RWPE1 (cell line): ENCODE data around the gene MLN.

Source experiments
- CTCF ChIA-PET: fragments of 350-600 bp; sonication (Branson Sonifier 250); formaldehyde crosslinking; extraction: SDS; loops from one replicate; lab custom pipeline; 2021; lab: Yijun Ruan, JAX
- POLR2A ChIA-PET: fragments of 400-600 bp; formaldehyde crosslinking; extraction: SDS; loops from one replicate; lab custom pipeline; 2020; ENCODE audit warnings: antibody characterized with exemption; ENCODE audit not compliant: low non-redundant PET; lab: Yijun Ruan, JAX
- DNase-seq: peaks from one replicate; pipeline ENCODE4 v3.0.0; 2012; ENCODE audit warnings: low spot score
- H3K27ac ChIP-seq: fragments of 450-650 bp; 2 replicates; pipeline ENCODE4 v1.5.1; 2017
- CTCF ChIP-seq: fragments of 450-650 bp; conservative IDR thresholded peaks from 2 replicates; pipeline ENCODE4 v1.5.1; 2017; ENCODE audit warnings: low read depth, mild to moderate bottlenecking

Gene MLN

GRCh38 chr6:33776764-33777163 lies 27.0 kb downstream of the MLN start:
- H3K27ac ChIP-seq = peak overlapping the region; percentile 30
- no peak for DNase-seq
- CTCF ChIA-PET = interaction anchor here (1.5 to 1.6 kb wide), 2 partner anchors 66 to 251 kb away, joined by 4 to 6 read pairs; partner anchors contain the start of gene UQCC2
- no peak for TF ChIP-seq CTCF
- POLR2A ChIA-PET = no interaction called here

- ChIA-PET CTCF (interaction anchor here (0.8 to 1.6 kb wide), 3 partner anchors 65 to 251 kb away, joined by 3 to 6 read pairs (median 4); partner anchors contain the start of gene UQCC2), POLR2A (no interaction called here)
- DNase-seq = no peak
- TF ChIP-seq CTCF = no peak
- peak overlapping the region; percentile 94 for H3K27ac ChIP-seq
Measured at GRCh38 chr6:33776186-33776585, 27.6 kb downstream of the MLN start.

GRCh38 chr6:33774774-33775173 lies 29.0 kb downstream of the MLN start:
- DNase-seq = no peak
- H3K27ac ChIP-seq = peak overlapping the region; percentile 94
- POLR2A ChIA-PET = no interaction called here
- CTCF ChIA-PET = interaction anchor here (0.6 to 0.8 kb wide), 2 partner anchors 13 to 64 kb away, joined by 3 read pairs; partner anchors contain the start of gene UQCC2
- TF ChIP-seq CTCF = no peak

GRCh38 chr6:33772902-33773472 lies 30.8 kb downstream of the MLN start:
- DNase-seq = no peak
- ChIA-PET POLR2A (no interaction called here), CTCF (interaction anchor here (0.6 to 5.4 kb wide), 5 partner anchors 11 to 383 kb away, joined by 3 to 41 read pairs (median 18); no protein-coding TSS in a partner anchor)
- TF ChIP-seq CTCF = no peak
- H3K27ac ChIP-seq = peak overlapping the region; percentile 94

GRCh38 chr6:33772082-33772830 lies 31.5 kb downstream of the MLN start:
- no peak for TF ChIP-seq CTCF
- peak overlapping the region; percentile 94 for H3K27ac ChIP-seq
- POLR2A ChIA-PET = no interaction called here
- CTCF ChIA-PET = interaction anchor here (0.6 to 5.4 kb wide), 16 partner anchors 9 to 394 kb away, joined by 3 to 41 read pairs (median 6); partner anchors contain the start of gene IP6K3
- no peak for DNase-seq

GRCh38 chr6:33771146-33772081 lies 32.4 kb downstream of the MLN start:
- peak; percentile 69 for DNase-seq
- TF ChIP-seq CTCF = peak; percentile 94
- POLR2A ChIA-PET = no interaction called here
- CTCF ChIA-PET = interaction anchor here (0.6 to 5.4 kb wide), 28 partner anchors 9 to 456 kb away, joined by 3 to 41 read pairs (median 4); partner anchors contain the start of genes IP6K3 and UQCC2
- H3K27ac ChIP-seq = peak overlapping the region; percentile 94
